ENCODE results near the gene RPS6KC1. TPM values are rescaled to one million over a fixed set of nuclear protein-coding genes. Genes with fewer than 3 reads are reported as not detected.

Gene RPS6KC1
- total RNA-seq, 1 experiment from 2014 or later = 16.9 TPM

- Histone ChIP-seq H3K27ac (ENCODE audit: insufficient read length, low read depth, low read length) (no peak overlapping the region), H3K14ac (ENCODE audit: insufficient read depth, low read length) (no peak overlapping the region), H3K27me3 (ENCODE audit: insufficient read depth, low read length) (no peaks in the 10 kb centered on the region), H3K23me2 (ENCODE audit: insufficient read length, low read depth, low read length, poor library complexity, severe bottlenecking) (no peaks in the 10 kb centered on the region), H3K4ac (ENCODE audit: low read depth, low read length) (no peak overlapping the region), H3K79me1 (ENCODE audit: insufficient read depth, low read depth, low read length, poor library complexity, severe bottlenecking) (no peaks in the 10 kb centered on the region), H2BK120ac (ENCODE audit: low read depth, low read length, poor library complexity, severe bottlenecking) (no peak overlapping the region), H4K20me1 (ENCODE audit: control insufficient read depth, insufficient read depth, insufficient read length) (no peaks in the 10 kb centered on the region), H3K4me2 (ENCODE audit: insufficient read depth, insufficient read length, low read length) (no peak overlapping the region), H3K4me1 (ENCODE audit: insufficient read depth, low read length) (no peaks in the 10 kb centered on the region), H3K56ac (ENCODE audit: insufficient read length, low read depth, low read length) (no peak overlapping the region), H2AK5ac (ENCODE audit: insufficient read length, low read length) (no peak overlapping the region), H4K8ac (replicated peaks; ENCODE audit: insufficient read length, low read depth, low read length) (no peak overlapping the region), H2BK5ac (ENCODE audit: insufficient read length, low read length) (no peak overlapping the region), H3T11ph (ENCODE audit: low read length) (no peak overlapping the region), H3K9me3 (ENCODE audit: control insufficient read depth, low read depth, low read length) (no peaks in the 10 kb centered on the region), H3K9ac (ENCODE audit: extremely low read depth, insufficient read length, low read length) (no peak overlapping the region), H3K79me2 (ENCODE audit: insufficient read depth, low read length) (no peaks in the 10 kb centered on the region), H3K23ac (ENCODE audit: insufficient read length, low read depth, low read length) (no peak overlapping the region), H2BK12ac (ENCODE audit: insufficient read length, low read depth, low read length) (no peak overlapping the region), H2AFZ (ENCODE audit: low read length) (no peak overlapping the region), H4K91ac (ENCODE audit: insufficient read length, low read depth, low read length) (no peak overlapping the region), H2BK15ac (ENCODE audit: low read depth, low read length) (no peak overlapping the region), H4K5ac (ENCODE audit: insufficient read length, low read depth, low read length) (no peak overlapping the region), H3K18ac (ENCODE audit: insufficient read length, low read depth, low read length) (no peak overlapping the region), H2BK20ac (ENCODE audit: low read depth, low read length, poor library complexity, severe bottlenecking) (no peak overlapping the region)
- no peak for TF ChIP-seq CTCF (conservative IDR thresholded peaks at IDR 0.05)
- peaks cover 12 to 14% of the 10 kb centered on the region in 2 experiments; a peak in 4 of 5 replicates for H3K9me3 Mint-ChIP-seq
- DNase-seq = no peak
- no peak overlapping the region for H3K4me3 Mint-ChIP-seq
- H3K36me3 Mint-ChIP-seq (ENCODE audit: insufficient read depth in 1 of 3, low read depth in 3 of 3) = peaks cover 18 to 26% (median 19%) of the 10 kb centered on the region in 3 experiments
- no peak overlapping the region for H3K27ac Mint-ChIP-seq
- no peaks in the 10 kb centered on the region for H3K27me3 Mint-ChIP-seq (ENCODE audit: low read depth)
- WGBS (ENCODE audit: extremely low coverage, insufficient read length, low lambda C conversion rate) = no CpG with 5 or more reads among the region's 3 CpGs
- no peaks in the 10 kb centered on the region for H3K4me1 Mint-ChIP-seq
These were observed 149.6 kb downstream of the RPS6KC1 start for GRCh38 chr1:213200630-213201029.

Data from H9 (cell line).